Transverse colon (tissue), 4 donors: Measurements from ENCODE around the gene CFAP46. TPM values are rescaled to one million over a fixed set of nuclear protein-coding genes. Genes with fewer than 3 reads are reported as not detected.
"Not testable (repeated sequence)": the region's sequence is repeated elsewhere in the genome, so short reads cannot be mapped to it uniquely, and the experiment has no call there.

Source experiments
- DNase-seq: peaks from one replicate; pipeline ENCODE4 v3.0.0-alpha.2; 2019
- H3K27ac ChIP-seq, 4 donors: fragments of 200-600 bp; sonication (generic); 2 replicates each; pipeline ENCODE4 v1.5.1; 2016 to 2018; ENCODE audit warnings: inconsistent platforms in 4 of 4
- H3K27me3 ChIP-seq: fragments of 200-600 bp; sonication (generic); 2 replicates; pipeline ENCODE4 v1.5.1; 2017; ENCODE audit warnings: inconsistent platforms
- H3K36me3 ChIP-seq, 4 donors: fragments of 200-600 bp; sonication (generic); 2 replicates each; pipeline ENCODE4 v1.5.1; 2017 to 2019; ENCODE audit warnings: inconsistent platforms in 4 of 4
- H3K4me1 ChIP-seq, 4 donors: fragments of 200-600 bp; sonication (generic); 2 replicates each; pipeline ENCODE4 v1.5.1; 2017 to 2020; ENCODE audit warnings: inconsistent platforms in 4 of 4
- H3K4me3 ChIP-seq, 4 donors: fragments of 200-600 bp; sonication (generic); 1 replicate in 1 of 4; 2 replicates in 3 of 4; pipeline versions ENCODE4 v1.5.1 to v1.6.1; 2017 to 2019; ENCODE audit warnings: inconsistent platforms in 4 of 4
- H3K9me3 ChIP-seq, 2 donors: fragments of 200-600 bp; sonication (generic); 2 replicates each; pipeline ENCODE4 v1.5.1; 2017 to 2019; ENCODE audit warnings: inconsistent platforms in 2 of 2
- EP300 ChIP-seq: sonication (generic); formaldehyde crosslinking; IDR thresholded peaks from one replicate; pipeline ENCODE4 v1.6.1; 2017; ENCODE audit warnings: antibody characterized with exemption, low read depth
- POLR2A ChIP-seq: fragments of 450-650 bp; IDR thresholded peaks from one replicate; pipeline ENCODE4 v1.6.1; 2016; ENCODE audit warnings: antibody characterized with exemption, mild to moderate bottlenecking, moderate library complexity
- POLR2AphosphoS5 ChIP-seq, 3 donors: sonication (generic); formaldehyde crosslinking; IDR thresholded peaks; one replicate each; pipeline ENCODE4 v1.6.1; 2016; ENCODE audit warnings: antibody characterized with exemption in 3 of 3
- WGBS, 2 donors: methylation state at CpG; one replicate each; pipeline ENCODE4 v1.1.5; 2018; ENCODE audit warnings: low coverage in 1 of 2; 5-methylcytosine and 5-hydroxymethylcytosine counted together
- in situ Hi-C, 4 donors: fragments of 200-750 bp; cut with MboI; loops; one replicate each; pipeline versions ENCODE4 v1.15.0 to v1.15.1; 2017; ENCODE audit warnings: low sequenced_read_pairs in 3 of 4, low pct_ligation_motif_present in 1 of 4, low pct_unique_long_range_greater_than_20kb in 1 of 4
- intact Hi-C: fragments of 100-400 bp; cut with DNase I; formaldehyde crosslinking; loops from one replicate; pipeline ENCODE4 v1.15.1; 2023; ENCODE audit warnings: low total_unique reads
- total RNA-seq, 4 donors: library from RNA; depleted of rRNA; stranded (reverse); fragments of >200 nt; gene quantifications; one replicate each; pipeline ENCODE4 v1.1.0, GENCODE V29; 2016
- TF ChIP-seq, protein P1 (sequence below), 5 experiments: fragments of 200-600 bp in 3 of 5; fragments of 450-650 bp in 2 of 5; sonication (generic) in 3 of 5; IDR thresholded peaks; 1 replicate in 2 of 5; 2 replicates in 3 of 5; pipeline ENCODE4 v1.5.1; 2016 to 2017; ENCODE audit warnings: antibody characterized with exemption in 5 of 5, inconsistent platforms in 3 of 5, mild to moderate bottlenecking in 2 of 5, moderate library complexity in 1 of 5

CFAP46 gene
- total RNA-seq, 4 donors from 2014 or later: not detected

DNA sequence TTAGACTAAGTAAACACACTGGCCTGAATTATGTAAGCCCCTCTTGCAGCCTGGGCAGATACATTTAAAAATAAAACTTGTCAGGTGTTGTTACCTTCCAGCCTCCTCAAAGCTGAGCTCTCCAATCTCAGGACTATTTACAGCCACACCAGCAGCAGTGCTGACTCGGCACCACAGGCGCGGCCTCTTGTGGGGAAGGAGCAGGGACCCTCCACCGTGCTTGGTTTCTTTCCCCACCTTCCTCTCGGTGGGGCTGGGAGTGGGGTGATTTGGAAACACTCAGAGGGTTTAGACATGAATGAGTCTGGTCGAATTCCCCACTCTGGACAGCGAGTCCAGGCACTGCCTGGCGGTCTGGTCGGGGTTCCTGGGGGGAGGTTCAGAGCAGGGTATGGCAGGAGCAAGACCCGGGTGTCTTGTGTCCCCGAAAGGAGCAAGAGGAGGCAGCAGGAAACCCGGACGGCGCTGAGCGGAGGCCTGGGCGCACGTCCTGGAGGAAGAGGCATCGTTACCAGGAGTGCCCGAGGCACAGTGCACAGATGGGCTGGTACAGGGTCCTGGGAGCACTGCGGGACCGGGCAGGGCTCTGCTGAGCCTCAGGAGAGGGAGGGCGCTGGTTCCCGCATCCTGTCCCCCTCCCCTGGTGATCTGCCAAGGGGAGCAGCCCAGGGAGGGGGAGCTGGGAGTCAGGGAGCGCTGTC lies 29.2 kb upstream of the CFAP46 start:
- intact Hi-C loops: no loop called here
- H3K27me3 ChIP-seq: peaks cover 66% of the 10 kb centered on the region
- TF ChIP-seq POLR2A: no peak
- TF ChIP-seq, protein P1, sequence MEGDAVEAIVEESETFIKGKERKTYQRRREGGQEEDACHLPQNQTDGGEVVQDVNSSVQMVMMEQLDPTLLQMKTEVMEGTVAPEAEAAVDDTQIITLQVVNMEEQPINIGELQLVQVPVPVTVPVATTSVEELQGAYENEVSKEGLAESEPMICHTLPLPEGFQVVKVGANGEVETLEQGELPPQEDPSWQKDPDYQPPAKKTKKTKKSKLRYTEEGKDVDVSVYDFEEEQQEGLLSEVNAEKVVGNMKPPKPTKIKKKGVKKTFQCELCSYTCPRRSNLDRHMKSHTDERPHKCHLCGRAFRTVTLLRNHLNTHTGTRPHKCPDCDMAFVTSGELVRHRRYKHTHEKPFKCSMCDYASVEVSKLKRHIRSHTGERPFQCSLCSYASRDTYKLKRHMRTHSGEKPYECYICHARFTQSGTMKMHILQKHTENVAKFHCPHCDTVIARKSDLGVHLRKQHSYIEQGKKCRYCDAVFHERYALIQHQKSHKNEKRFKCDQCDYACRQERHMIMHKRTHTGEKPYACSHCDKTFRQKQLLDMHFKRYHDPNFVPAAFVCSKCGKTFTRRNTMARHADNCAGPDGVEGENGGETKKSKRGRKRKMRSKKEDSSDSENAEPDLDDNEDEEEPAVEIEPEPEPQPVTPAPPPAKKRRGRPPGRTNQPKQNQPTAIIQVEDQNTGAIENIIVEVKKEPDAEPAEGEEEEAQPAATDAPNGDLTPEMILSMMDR (IDR thresholded peaks at IDR 0.05): no peak
- TF ChIP-seq EP300: no peak
- TF ChIP-seq POLR2AphosphoS5 (IDR thresholded peaks at IDR 0.05): no peak

DNA sequence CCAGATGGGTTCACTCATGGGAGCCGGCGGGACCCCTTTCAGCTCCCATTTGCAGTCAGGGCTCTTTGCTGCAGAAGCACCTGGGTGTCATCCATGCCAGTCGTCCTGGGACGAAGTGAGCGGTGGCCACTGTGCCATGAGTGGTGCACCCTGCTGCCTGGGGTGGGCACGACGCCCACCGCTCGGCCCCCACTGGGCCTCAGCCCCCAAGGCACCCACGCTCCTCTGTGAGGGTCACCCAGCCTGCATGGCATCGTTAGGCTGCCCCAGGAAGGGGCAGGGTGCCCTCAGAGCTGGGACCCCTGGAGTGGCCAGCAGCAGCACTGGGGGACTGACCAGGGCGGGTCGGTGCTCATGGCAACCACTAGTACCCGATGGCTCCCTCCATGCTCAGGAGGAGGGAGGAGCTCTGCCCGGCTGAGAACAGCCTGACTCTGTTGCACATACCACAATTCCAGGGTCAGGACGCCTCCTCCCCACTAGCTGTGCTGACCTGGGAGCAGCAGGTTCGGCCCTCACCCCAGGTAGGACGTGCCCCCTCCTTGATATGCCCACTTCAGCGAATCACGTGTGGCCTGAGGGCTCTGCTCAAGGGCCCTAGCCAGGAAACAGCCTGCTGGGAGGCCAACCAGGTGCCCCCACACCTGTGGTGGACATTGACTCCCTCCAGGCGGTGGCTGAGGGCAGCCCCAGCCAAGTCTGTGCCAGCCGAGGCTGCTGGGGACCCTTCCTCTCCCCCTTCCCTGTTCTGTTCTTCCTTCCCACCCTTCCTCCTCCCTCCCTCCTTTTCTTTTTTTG lies 28.5 kb upstream of the CFAP46 start:
- Histone ChIP-seq H3K27ac (no peak overlapping the region), H3K36me3 (no peaks in the 10 kb centered on the region), H3K4me1 (no peaks in the 10 kb centered on the region), H3K27me3 (peaks cover 63% of the 10 kb centered on the region), H3K4me3 (no peak overlapping the region), H3K9me3 (no peaks in the 10 kb centered on the region)
- 80% methylated on average over 20 of the region's 22 CpGs; no CpG with 5 or more reads in 1 of the 2 donors for WGBS, 2 donors
- intact Hi-C loops (no loop called here), in situ Hi-C loops (no loop called here)
- DNase-seq: no peak
- TF ChIP-seq POLR2A (no peak), EP300 (no peak), POLR2AphosphoS5 (IDR thresholded peaks at IDR 0.05) (no peak)
- TF ChIP-seq, protein P1 (IDR thresholded peaks at IDR 0.05): no peak

More for the DNA sequence above, 29.2 kb upstream of the CFAP46 start:
- no peak overlapping the region for H3K27ac ChIP-seq
- 59 to 73% methylated on average over 3 to 24 of the region's 24 CpGs for WGBS, 2 donors
- H3K9me3 ChIP-seq: no peaks in the 10 kb centered on the region
- in situ Hi-C loops: no loop called here
- H3K4me1 ChIP-seq: no peaks in the 10 kb centered on the region
- no peaks in the 10 kb centered on the region for H3K36me3 ChIP-seq
- no peak for DNase-seq
- no peak overlapping the region for H3K4me3 ChIP-seq

DNA sequence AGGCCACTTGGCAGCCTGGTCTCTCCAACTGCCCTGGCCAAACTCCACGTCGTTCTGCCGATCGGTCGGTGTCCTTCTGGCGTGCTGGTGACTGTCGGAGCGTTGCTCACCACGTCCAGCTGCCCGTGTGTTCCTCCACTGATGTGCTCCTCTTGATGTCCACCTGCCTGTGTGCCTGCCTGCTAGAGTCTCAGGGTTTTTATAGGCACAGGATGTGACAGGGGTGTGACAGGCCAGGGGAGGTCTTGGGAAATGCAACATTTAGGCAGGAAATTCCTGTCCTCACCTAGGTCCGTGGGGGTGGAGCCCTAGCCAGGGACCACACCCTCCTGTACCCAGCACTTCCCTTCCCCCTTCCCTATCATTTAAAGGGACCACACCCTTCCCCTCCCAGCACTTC lies 25.2 kb upstream of the CFAP46 start:
- Histone ChIP-seq H3K27ac (no peak overlapping the region), H3K4me3 (no peak overlapping the region), H3K4me1 (peaks cover 0 to 3% (median 0%) of the 10 kb centered on the region in 4 donors), H3K36me3 (no peaks in the 10 kb centered on the region), H3K9me3 (no peaks in the 10 kb centered on the region), H3K27me3 (peaks cover 30% of the 10 kb centered on the region)
- TF ChIP-seq POLR2A (no peak), EP300 (no peak), POLR2AphosphoS5 (IDR thresholded peaks at IDR 0.05) (no peak)
- TF ChIP-seq, protein P1 (IDR thresholded peaks at IDR 0.05): no peak
- in situ Hi-C loops (no loop called here), intact Hi-C loops (no loop called here)
- 54% methylated on average over 11 of the region's 11 CpGs; no CpG with 5 or more reads in 1 of the 2 donors for WGBS, 2 donors
- peak; percentile 35 for DNase-seq

DNA sequence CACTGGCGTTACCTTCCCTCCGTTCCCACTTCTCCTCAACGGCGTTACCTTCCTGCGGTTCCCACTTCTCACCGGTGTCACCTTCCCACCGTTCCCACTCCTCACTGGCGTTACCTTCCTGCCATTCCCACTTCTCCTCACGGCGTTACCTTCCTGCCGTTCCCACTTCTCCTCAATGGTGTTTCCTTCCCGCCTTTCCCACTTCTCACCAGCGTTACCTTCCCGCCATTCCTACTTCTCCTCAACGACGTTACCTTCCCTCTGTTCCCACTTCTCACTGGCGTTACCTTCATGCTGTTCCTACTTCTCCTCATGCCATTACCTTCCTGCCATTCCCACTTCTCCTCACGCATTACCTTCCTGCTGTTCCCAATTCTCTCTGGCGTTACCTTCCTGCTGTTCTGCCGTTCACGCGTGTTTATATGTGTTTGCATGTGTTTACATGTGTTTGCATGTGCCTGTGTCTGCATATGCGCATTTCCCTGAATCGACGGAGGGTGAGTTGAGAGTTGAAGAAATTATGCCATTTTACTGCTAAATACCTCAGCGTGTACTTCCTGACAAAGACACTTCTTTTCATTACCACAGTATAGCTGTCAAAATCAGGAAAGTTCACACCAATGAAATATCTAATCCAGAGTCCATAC lies 23.2 kb upstream of the CFAP46 start:
- no peaks in the 10 kb centered on the region for H3K36me3 ChIP-seq
- H3K9me3 ChIP-seq: no peaks in the 10 kb centered on the region
- H3K4me1 ChIP-seq: peaks cover 0 to 8% (median 2%) of the 10 kb centered on the region in 4 donors
- peaks cover 10% of the 10 kb centered on the region for H3K27me3 ChIP-seq
- no peak overlapping the region for H3K27ac ChIP-seq
- in situ Hi-C loops: no loop called here
- WGBS, 2 donors: 43 to 88% methylated on average over 14 to 26 of the region's 26 CpGs
- intact Hi-C loops: no loop called here
- TF ChIP-seq POLR2A (no peak), POLR2AphosphoS5 (IDR thresholded peaks at IDR 0.05) (no peak), EP300 (no peak)
- TF ChIP-seq, protein P1 (IDR thresholded peaks at IDR 0.05): no peak
- no peak overlapping the region for H3K4me3 ChIP-seq
- DNase-seq: no peak

DNA sequence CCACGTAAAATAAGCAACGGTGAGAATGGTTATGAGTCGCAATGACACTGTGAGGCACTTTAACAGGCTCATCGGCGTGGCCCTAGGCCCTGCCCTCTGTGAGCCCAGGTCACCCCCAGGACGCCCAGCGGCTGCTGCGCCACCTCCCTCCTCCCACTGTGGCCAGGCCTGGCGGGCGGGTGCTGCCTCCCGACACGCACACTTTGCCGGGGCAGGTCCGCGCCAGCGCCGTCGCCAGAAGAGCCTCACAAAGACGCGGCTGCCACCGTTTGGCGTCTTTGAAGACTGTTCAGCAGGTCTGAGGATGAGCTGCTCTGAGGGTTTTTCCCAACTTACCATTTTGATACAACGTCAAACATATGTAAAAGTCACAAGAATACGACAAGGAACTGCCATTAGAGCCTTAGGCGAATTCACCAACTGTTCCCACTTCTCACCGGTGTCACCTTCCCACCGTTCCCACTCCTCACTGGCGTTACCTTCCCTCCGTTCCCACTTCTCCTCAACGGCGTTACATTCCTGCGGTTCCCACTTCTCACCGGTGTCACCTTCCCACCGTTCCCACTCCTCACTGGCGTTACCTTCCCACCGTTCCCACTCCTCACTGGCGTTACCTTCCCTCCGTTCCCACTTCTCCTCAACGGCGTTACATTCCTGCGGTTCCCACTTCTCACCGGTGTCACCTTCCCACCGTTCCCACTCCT lies 22.5 kb upstream of the CFAP46 start:
- DNase-seq, H3K9me3 ChIP-seq, H3K4me1 ChIP-seq, H3K4me3 ChIP-seq, in situ Hi-C loops, H3K27ac ChIP-seq, intact Hi-C loops, H3K27me3 ChIP-seq, H3K36me3 ChIP-seq: not testable (repeated sequence)
- WGBS, 2 donors: 37 to 75% methylated on average over 30 to 43 of the region's 43 CpGs
